NCI-H510A (cell line): ENCODE measurements around the gene AHCTF1.
A peak's percentile ranks its signal among the peaks of the same experiment; 100 is the strongest.

Experiments
- DNase-seq: peaks from one replicate; lab custom pipeline; 2025; lab: John Stamatoyannopoulos, UW

Gene AHCTF1, protein sequence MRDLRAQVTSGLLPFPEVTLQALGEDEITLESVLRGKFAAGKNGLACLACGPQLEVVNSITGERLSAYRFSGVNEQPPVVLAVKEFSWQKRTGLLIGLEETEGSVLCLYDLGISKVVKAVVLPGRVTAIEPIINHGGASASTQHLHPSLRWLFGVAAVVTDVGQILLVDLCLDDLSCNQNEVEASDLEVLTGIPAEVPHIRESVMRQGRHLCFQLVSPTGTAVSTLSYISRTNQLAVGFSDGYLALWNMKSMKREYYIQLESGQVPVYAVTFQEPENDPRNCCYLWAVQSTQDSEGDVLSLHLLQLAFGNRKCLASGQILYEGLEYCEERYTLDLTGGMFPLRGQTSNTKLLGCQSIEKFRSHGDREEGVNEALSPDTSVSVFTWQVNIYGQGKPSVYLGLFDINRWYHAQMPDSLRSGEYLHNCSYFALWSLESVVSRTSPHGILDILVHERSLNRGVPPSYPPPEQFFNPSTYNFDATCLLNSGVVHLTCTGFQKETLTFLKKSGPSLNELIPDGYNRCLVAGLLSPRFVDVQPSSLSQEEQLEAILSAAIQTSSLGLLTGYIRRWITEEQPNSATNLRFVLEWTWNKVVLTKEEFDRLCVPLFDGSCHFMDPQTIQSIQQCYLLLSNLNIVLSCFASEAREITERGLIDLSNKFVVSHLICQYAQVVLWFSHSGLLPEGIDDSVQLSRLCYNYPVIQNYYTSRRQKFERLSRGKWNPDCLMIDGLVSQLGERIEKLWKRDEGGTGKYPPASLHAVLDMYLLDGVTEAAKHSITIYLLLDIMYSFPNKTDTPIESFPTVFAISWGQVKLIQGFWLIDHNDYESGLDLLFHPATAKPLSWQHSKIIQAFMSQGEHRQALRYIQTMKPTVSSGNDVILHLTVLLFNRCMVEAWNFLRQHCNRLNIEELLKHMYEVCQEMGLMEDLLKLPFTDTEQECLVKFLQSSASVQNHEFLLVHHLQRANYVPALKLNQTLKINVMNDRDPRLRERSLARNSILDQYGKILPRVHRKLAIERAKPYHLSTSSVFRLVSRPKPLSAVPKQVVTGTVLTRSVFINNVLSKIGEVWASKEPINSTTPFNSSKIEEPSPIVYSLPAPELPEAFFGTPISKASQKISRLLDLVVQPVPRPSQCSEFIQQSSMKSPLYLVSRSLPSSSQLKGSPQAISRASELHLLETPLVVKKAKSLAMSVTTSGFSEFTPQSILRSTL (N-terminal part only)

GRCh38 chr1:246931549-246932365 is at the start of gene AHCTF1:
Gene AHCTF1, minus strand, starts transcription at chr1:246931948. Its CDS starts 13,578 bp downstream, at chr1:246918370.
- peak; percentile 88 for DNase-seq

GRCh38 chr1:246978785-246979184 is 47.0 kb upstream of the AHCTF1 start:
- no peak for DNase-seq

DNA sequence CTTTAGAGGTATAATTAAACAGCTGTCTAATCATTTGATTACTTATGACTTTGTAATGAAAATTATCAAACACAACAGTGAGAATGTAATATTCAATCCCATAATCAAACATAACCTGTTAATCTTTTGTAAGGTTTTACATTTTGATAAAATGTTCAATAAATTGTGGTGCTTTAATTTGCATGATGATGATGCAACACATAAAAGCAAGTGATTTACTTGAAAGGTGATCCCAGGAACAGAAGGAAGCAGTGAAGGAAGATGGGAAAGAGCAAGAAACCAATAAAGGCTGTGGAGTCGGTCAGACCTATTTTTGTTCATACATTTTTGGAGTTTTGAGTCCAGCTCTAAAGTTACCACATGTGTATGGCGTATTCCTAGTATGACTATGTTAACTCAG is 46.5 kb upstream of the AHCTF1 start:
- DNase-seq: no peak

DNA sequence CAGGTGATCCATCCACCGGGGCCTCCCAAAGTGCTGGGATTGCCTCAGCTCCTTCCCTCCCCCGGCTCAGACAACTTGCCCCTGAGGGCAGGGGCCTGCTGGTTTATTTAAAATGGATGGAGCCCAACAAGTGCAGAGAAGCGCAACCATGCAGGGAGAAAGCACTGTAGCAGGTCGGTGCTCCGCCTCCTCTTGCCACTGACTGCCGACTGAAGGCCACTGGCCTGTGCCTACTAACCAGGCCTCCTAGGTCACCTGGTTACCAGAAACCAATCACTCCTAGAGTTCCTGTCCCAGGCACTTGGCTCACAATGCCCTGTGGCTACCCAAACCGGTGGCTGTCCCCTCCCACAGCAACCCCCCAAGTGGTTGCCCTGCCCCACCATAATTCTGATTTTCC is 40.2 kb upstream of the AHCTF1 start:
- no peak for DNase-seq

DNA sequence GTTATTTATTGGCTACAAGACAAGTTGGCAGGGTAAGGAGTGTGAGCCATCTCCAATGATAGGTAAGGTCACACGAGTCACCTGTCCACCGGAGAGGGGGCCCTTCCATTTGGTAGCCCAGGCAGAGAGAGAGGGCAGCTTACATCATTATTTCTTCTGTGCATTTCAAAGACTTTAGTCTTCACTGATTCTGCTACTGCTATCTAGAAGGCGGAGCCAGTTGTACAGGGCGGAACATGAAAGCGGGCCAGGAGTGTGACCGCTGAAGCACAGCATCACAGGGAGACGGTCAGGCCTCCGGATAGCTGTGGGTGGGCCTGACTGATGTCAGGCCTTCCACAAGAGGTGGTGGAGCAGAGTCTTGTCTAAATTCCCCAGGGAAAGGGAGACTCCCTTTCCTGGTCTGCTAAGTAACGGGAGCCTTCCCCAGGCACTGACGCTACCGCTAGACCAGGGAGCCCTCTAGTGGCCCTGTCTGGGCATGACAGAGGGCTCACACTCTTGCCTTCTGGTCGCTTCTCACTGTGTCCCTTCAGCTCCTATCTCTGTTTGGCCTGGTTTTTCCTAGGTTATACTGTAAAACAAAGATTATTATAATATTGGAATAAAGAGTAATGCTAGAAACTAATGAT is 39.5 kb upstream of the AHCTF1 start:
- DNase-seq: no peak

DNA sequence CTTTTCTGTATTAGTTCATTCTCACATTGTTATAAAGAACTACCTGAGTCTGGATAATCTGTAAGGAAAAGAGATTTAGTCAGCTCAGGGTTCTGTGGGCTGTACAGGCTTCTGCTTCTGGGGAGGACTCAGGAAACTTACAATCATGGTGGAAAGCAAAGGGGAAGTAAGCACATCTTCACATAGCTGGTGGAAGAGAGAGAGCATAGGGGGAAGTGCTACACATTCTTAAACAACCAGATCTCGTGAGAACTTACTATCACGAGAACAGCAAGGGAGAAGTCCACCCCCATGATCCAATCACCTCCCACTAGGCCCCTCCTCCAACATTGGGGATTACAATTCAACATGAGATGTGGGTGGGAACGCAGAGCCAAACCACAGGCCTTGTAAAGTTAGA is 37.9 kb upstream of the AHCTF1 start:
- no peak for DNase-seq

GRCh38 chr1:246966502-246966901 is 34.8 kb upstream of the AHCTF1 start:
- DNase-seq: no peak

DNA sequence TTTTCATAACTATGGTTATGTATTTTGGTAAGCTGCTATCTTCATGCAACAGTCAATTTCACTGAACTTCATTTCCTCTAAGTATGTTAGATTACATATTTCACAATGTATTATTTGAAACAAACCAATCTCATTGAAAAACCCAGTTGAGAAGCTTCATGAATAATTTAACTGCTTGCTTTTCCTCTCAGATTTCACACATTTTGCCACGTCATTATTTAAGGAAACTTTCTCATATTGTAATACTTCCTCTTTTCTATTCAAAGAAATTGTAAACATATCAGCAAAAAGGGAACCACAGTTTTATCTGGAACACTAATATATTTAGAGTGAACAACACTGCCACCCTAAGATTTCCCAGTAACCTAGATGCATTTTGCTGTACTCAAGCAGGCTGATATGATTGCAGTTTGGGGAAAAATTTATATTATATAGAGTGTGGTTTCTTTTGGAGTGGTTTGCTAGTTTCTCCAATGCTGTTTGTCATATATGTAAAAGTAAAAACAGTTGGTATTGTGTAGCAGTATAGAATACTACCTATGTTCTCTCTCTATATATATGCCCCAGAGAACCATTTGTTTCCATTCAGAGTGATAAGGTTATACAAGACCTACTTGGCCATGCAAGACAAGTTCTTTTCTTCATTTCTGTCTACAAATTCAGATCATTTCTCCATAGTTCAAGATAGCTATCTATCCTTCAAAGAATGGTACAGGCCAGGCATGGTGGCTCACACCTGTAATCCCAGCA is 28.4 kb upstream of the AHCTF1 start:
- DNase-seq: no peak

DNA sequence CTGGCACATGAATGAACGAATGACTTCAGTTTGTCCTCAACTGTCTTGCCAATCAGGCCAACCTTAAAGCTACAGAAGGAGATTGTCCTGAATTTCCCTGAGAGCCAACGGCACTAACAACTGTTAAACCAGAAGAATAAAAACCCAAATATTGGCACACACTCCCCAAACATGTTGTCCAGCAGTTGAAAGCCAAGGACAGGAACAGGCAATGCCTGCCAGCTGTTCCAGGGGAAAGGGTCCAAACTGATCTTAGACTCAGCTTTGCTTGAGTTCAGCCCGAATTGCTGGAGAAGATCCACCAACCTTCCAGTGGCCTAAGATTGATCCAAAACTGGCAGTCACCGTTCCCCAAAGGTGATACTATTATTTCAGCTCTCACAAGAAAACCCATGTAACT is 22.4 kb upstream of the AHCTF1 start:
- no peak for DNase-seq

- DNase-seq: no peak
These were observed 19.7 kb upstream of the AHCTF1 start for GRCh38 chr1:246951413-246951812.

- no peak for DNase-seq
These were observed 18.2 kb upstream of the AHCTF1 start for GRCh38 chr1:246949956-246950355.

DNA sequence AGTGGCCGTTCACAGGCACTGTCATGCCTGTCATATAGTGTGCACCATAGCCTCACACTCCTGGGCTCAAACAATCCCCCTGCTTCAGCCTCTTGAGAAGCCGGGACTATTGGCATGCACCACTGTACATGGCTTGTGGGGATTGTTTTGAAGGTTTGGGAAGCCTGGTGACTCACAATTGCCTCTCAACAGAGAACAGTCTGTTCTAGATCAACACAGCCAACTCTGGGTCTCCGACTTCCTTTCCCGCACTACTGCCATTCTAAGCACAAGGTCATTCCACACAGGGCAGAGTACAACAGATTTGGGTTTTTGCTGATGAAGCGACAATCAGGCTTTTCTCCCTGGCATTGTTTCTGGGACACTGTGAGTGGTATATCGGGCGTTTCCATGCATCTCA is 15.5 kb upstream of the AHCTF1 start:
- DNase-seq: no peak

- no peak for DNase-seq
These were observed 14.6 kb upstream of the AHCTF1 start for GRCh38 chr1:246946366-246946765.

DNA sequence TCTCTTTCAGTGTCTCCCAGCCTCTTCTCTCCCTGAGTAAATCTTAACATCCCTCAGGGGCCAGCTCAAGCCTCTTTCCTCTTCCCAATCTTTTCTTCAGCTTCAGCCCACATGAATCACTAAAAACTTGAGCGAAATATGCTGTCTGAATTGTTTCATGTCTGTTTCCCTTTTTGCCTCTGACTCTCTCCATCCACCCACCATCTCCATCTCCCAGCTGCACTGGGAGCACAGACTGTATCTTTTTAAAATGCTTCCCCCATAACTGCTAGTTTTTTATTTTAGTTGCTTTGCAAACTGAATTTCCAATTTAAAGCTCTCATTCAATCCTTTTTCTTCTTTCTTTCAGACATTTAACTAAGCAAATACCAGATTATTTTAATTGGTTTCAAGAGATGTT is 3.0 kb upstream of the AHCTF1 start:
- no peak for DNase-seq

DNA sequence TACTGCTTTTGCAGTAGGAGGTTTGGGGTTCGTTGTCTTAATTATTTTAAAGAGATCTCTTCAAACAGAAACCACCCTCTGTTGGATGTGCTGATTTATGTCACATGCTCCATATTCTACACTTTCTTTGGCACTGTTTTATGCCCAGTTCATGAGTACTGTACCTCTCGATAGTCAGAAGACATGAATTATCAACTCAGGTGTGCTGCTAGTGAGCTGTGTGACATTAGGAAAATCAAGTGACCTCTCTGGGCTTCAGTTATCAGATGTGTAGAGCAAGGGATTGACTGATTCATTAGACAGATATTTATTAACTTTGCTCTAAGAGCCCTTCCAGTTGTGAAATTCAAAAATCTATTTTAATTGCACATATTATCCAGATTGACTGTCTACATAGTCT is 2.1 kb upstream of the AHCTF1 start:
- DNase-seq: no peak

GRCh38 chr1:246932366-246932700 is 585 bp upstream of the AHCTF1 start:
- no peak for DNase-seq

GRCh38 chr1:246930830-246931548 is 759 bp downstream of the AHCTF1 start:
- DNase-seq: no peak

- no peak for DNase-seq
These were observed 5.6 kb downstream of the AHCTF1 start for GRCh38 chr1:246925997-246926626.

- DNase-seq: no peak
These were observed 7.8 kb downstream of the AHCTF1 start for GRCh38 chr1:246923900-246924299.
